B cell (primary cell): ENCODE measurements around the gene SERPINB6.

Source experiments
- CTCF ChIP-seq: fragments of 200-600 bp; IDR thresholded peaks from one replicate; pipeline ENCODE4 v1.8.0; 2022; ENCODE audit warnings: antibody characterized with exemption, mild to moderate bottlenecking
- EZH2 ChIP-seq: IDR thresholded peaks from 2 replicates; pipeline ENCODE4 v1.6.1; 2012; ENCODE audit warnings: borderline replicate concordance, low read depth, mild to moderate bottlenecking, moderate library complexity, low read length; ENCODE audit not compliant: insufficient read depth, poor library complexity, severe bottlenecking

- no peak for TF ChIP-seq CTCF
- TF ChIP-seq EZH2 = no peak
Measured at GRCh38 chr6:2900221-2900807, 71.1 kb downstream of the SERPINB6 start.
